HG02610 (cell line): ENCODE results near the gene NPEPPS.

Experiments
- ATAC-seq: cut with Tn5 transposase; IDR thresholded peaks from one replicate; pipeline ENCODE4 v1.9.1; 2021; ENCODE audit warnings: mild to moderate bottlenecking, moderate library complexity; ENCODE audit not compliant: unreplicated experiment

The NPEPPS gene

GRCh38 chr17:47628014-47628566 is 97.2 kb downstream of the NPEPPS start:
- no peak for ATAC-seq

- no peak for ATAC-seq
These were observed 98.9 kb downstream of the NPEPPS start for GRCh38 chr17:47629826-47630225.

GRCh38 chr17:47630614-47631013 is 99.7 kb downstream of the NPEPPS start:
- ATAC-seq = no peak

- no peak for ATAC-seq
These were observed 102.1 kb downstream of the NPEPPS start for GRCh38 chr17:47632991-47633390.

- ATAC-seq = no peak
These were observed 103.1 kb downstream of the NPEPPS start for GRCh38 chr17:47633996-47634395.

- no peak for ATAC-seq
These were observed 104.0 kb downstream of the NPEPPS start for GRCh38 chr17:47634870-47635269.

- no peak for ATAC-seq
These were observed 104.8 kb downstream of the NPEPPS start for GRCh38 chr17:47635734-47636133.

- ATAC-seq = no peak
These were observed 105.5 kb downstream of the NPEPPS start for GRCh38 chr17:47636273-47637030.

- no peak for ATAC-seq
These were observed 108.0 kb downstream of the NPEPPS start for GRCh38 chr17:47638903-47639302.

GRCh38 chr17:47640076-47640475 is 109.2 kb downstream of the NPEPPS start:
- ATAC-seq = no peak

- no peak for ATAC-seq
These were observed 110.3 kb downstream of the NPEPPS start for GRCh38 chr17:47641202-47641601.

- no peak for ATAC-seq
These were observed 112.2 kb downstream of the NPEPPS start for GRCh38 chr17:47643116-47643515.

- ATAC-seq = no peak
These were observed 113.4 kb downstream of the NPEPPS start for GRCh38 chr17:47644324-47644723.

GRCh38 chr17:47649153-47649971 is 118.5 kb downstream of the NPEPPS start, which contains the start of gene KPNB1:
TSS of gene KPNB1 (plus strand) at chr17:47649919. CDS start at chr17:47650245, 326 bp downstream.
- ATAC-seq = peak; percentile 80

- ATAC-seq = peak; percentile 1
These were observed 119.1 kb downstream of the NPEPPS start for GRCh38 chr17:47649972-47650524.

- peak; percentile 47 for ATAC-seq
These were observed 119.9 kb downstream of the NPEPPS start for GRCh38 chr17:47650525-47651522.

- no peak for ATAC-seq
These were observed 120.8 kb downstream of the NPEPPS start for GRCh38 chr17:47651704-47652103.

GRCh38 chr17:47652570-47652969 is 121.7 kb downstream of the NPEPPS start:
- no peak for ATAC-seq

GRCh38 chr17:47653442-47653841 is 122.5 kb downstream of the NPEPPS start:
- ATAC-seq = no peak

- no peak for ATAC-seq
These were observed 124.1 kb downstream of the NPEPPS start for GRCh38 chr17:47654991-47655390.
